ENCODE results near the gene GLUD2. TPM values are rescaled to one million over a fixed set of nuclear protein-coding genes. Genes with fewer than 3 reads are reported as not detected.

Gene GLUD2
- total RNA-seq, 1 donor from 2014 or later = 1.5 TPM

Other genes starting within 250 kb of the GLUD2 start
- gene CT47B1, start 171.7 kb upstream of the GLUD2 start, total RNA-seq = not detected
- not detected for gene CT47A11, start 110.5 kb upstream of the GLUD2 start, total RNA-seq
- gene CT47A10, start 105.6 kb upstream of the GLUD2 start, total RNA-seq = not detected
- gene CT47A9, start 100.7 kb upstream of the GLUD2 start, total RNA-seq = not detected
- not detected for gene CT47A8, start 95.9 kb upstream of the GLUD2 start, total RNA-seq
- not detected for gene CT47A7, start 91.0 kb upstream of the GLUD2 start, total RNA-seq
- gene CT47A6, start 86.1 kb upstream of the GLUD2 start, total RNA-seq = not detected
- not detected for gene CT47A5, start 81.3 kb upstream of the GLUD2 start, total RNA-seq
- not detected for gene CT47A4, start 76.4 kb upstream of the GLUD2 start, total RNA-seq
- not detected for gene CT47A3, start 71.5 kb upstream of the GLUD2 start, total RNA-seq
- gene CT47A2, start 66.7 kb upstream of the GLUD2 start, total RNA-seq = not detected
- gene CT47A1, start 61.9 kb upstream of the GLUD2 start, total RNA-seq = not detected

All from left ventricle myocardium inferior (tissue), 1 donor.